Testis (tissue), 2 donors: ENCODE data around the gene TBC1D21.

ENCODE experiments used
- CTCF ChIP-seq, 3 experiments: fragments of 450-650 bp in 2 of 3; fragments of 200-600 bp in 1 of 3; sonication (generic) in 1 of 3; IDR thresholded peaks; one replicate each; pipeline ENCODE4 v1.5.1; 2016 to 2019; ENCODE audit warnings: antibody characterized with exemption in 3 of 3, mild to moderate bottlenecking in 2 of 3, moderate library complexity in 1 of 3
- POLR2A ChIP-seq: fragments of 450-650 bp; IDR thresholded peaks from one replicate; pipeline ENCODE4 v1.6.1; 2017; ENCODE audit warnings: antibody characterized with exemption, mild to moderate bottlenecking, moderate library complexity

DNA sequence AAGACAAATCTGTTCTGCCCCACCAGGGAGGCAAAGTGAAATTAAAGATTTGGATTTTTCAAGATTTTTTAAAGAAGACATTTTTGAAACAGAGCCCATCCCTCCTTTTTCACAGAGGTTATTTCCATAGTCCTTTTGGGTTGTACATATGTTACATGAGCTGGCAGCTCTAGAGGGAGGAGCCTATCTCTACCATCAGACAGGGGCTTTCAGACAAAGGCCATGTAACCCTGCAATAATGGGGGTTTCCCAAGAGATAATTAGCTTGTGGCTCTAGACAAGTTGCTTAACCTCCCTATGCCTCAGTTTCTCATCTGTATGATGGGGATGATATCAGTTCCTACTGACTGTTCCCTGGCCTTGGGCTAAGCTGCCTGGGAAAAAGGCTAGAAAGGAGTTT lies 8.0 kb upstream of the TBC1D21 start:
- TF ChIP-seq CTCF (IDR thresholded peaks at IDR 0.05) = no peak
- TF ChIP-seq POLR2A = no peak
